ENCODE results near the gene PPM1L. TPM values are rescaled to one million over a fixed set of nuclear protein-coding genes. Genes with fewer than 3 reads are reported as not detected.
A peak's percentile ranks its signal among the peaks of the same experiment; 100 is the strongest.

PPM1L gene
- total RNA-seq, 1 experiment from 2014 or later, result 3.2 TPM

DNA sequence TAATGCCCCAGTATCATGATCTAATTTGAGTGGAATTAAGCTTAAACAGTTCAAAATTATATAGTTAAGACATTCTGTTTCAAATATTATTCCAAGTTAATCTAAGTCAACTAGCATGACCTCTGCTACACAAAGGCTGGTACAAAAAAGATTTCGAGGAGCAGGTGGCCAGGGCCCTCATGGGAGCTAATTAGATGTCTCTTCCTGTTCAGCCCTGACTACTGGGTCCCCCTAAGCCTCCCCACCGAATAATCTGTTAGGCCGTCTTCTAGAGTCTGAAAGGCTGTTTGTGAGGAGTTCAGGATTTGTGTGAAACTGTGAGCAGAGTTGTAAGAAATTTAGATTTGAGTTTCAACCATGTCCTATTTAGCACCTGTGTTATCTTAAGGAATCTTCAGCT lies 75.4 kb downstream of the PPM1L start:
- Histone ChIP-seq H3K4me3 (ENCODE audit: insufficient read depth, low read depth, low read length) (no peak overlapping the region), H3K27me3 (ENCODE audit: control insufficient read depth, insufficient read depth, low read length) (no peaks in the 10 kb centered on the region), H3K36me3 (replicated peaks; ENCODE audit: control insufficient read depth, insufficient read depth, low read length) (no peaks in the 10 kb centered on the region)
- DNase-seq, result no peak

DNA sequence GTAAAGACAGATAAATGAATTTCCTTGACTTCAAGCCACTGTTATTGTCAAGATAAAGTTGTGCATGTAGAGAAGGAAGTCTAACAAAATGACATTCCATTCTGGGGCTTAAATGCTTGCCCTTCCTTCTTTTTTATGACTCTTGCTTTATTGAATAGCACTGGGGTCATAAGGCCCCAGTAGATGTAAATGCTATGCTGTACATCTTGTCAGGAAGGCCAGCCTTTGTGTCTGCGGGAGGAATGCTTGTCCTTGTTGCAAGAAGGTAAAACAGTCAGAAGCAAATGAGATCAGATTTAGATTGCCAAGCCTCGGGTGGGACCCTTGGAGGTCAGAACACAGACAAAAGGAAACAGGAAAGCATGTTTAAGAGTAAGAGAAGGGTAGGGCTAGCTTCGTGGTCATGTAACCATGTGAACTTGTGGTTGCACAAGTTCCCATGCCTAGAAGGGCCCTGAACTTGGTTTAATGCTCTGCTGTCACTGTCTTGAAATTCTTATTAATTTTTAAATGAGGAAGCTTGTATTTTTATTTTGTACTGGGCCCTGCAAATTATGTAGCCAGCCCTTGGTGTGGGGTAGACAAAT lies 81.5 kb downstream of the PPM1L start:
- DNase-seq, result no peak
- Histone ChIP-seq H3K27me3 (ENCODE audit: control insufficient read depth, insufficient read depth, low read length) (no peaks in the 10 kb centered on the region), H3K36me3 (replicated peaks; ENCODE audit: control insufficient read depth, insufficient read depth, low read length) (no peaks in the 10 kb centered on the region), H3K4me3 (ENCODE audit: insufficient read depth, low read depth, low read length) (no peak overlapping the region)

DNA sequence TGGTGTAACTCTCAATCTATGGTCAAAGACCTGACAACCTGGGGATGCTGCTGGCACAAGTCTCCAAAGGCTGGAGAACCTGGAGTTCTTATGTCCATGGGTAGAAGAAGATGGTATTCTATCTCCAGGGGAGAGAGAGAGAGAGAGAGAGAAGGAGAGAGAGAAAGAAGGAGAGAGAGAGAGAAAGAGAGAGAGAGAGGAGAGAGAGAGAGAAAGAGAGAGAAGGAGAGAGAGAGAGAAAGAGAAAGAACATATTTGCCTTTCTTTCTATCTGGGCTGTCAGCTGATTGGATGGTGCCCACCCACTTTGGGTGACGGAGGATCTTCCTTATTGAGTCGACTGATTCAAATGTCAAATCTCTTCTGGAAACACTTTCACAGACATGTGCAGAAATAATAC lies 84.6 kb downstream of the PPM1L start:
- DNase-seq, result no peak

DNA sequence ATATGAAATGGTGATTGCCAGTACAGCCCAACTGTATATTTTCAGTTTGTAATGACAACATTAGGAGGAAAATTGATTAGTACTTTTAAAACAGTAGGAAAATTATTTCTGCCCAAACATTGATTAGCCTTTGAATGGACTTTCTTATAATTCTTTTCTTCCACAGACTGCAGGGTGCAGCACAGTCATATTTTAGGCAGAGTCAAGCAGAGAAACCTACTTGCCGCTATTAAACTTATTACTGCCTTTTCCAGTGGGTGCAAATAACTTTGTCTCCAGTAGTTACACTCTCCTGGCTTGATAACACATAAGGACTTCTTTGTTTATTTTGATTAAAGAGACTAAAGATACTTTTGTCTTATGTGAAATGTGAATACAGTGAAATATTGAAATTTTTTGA lies 85.4 kb downstream of the PPM1L start:
- H3K4me3 ChIP-seq (ENCODE audit: insufficient read depth, low read depth, low read length), result no peak overlapping the region
- no peak for DNase-seq
- no peaks in the 10 kb centered on the region for H3K36me3 ChIP-seq (replicated peaks; ENCODE audit: control insufficient read depth, insufficient read depth, low read length)
- no peaks in the 10 kb centered on the region for H3K27me3 ChIP-seq (ENCODE audit: control insufficient read depth, insufficient read depth, low read length)

More for the DNA sequence above, 84.6 kb downstream of the PPM1L start:
- H3K36me3 ChIP-seq (replicated peaks; ENCODE audit: control insufficient read depth, insufficient read depth, low read length), result no peaks in the 10 kb centered on the region
- H3K27me3 ChIP-seq (ENCODE audit: control insufficient read depth, insufficient read depth, low read length), result no peaks in the 10 kb centered on the region
- no peak overlapping the region for H3K4me3 ChIP-seq (ENCODE audit: insufficient read depth, low read depth, low read length)

DNA sequence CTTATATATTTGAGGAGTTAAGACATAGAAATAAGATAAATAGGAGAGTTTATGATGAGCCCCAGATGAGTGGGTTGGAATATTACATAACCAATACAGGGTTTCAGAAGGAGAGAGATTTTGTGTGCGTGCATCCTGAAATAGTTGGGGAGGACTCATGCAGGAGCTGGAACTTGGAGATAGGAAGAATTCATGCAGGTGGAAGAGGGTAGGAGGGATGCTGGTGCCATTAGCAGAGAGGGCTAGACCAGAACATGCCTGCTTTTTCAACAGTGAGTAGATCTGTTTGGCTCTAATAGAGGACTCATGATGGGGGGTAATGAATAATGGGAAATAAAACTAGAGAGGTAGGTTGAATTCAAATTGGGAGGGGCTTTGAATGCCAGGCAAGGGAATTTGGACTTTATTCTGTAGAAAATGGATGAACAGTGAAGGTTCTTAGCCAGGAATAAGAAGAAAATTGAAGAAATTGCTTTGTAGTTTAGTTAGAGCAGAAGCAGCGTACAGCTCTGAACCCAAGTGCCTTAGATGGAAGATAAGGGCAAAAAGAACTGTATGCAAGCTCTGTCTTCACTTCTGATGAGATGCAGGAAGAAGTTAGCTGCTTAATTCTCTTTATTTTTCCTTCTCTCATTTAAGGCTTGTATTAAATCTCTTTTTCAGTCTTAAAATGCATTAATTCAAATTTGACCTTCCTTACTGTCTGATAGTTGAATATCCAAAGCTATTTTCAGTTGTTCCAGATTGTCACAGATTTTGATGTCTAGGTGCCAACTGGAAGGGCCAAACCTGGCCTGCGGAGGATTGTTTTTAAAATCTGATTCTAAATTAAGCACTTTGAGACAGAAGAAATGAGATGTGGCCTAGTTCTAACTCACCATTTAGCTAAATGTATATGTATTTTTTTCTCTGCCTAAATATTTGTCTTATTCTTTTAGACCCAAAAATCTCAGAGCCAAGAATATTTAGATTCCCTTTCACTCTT lies 86.3 kb downstream of the PPM1L start:
- Histone ChIP-seq H3K36me3 (replicated peaks; ENCODE audit: control insufficient read depth, insufficient read depth, low read length) (no peaks in the 10 kb centered on the region), H3K27me3 (ENCODE audit: control insufficient read depth, insufficient read depth, low read length) (no peaks in the 10 kb centered on the region), H3K4me3 (ENCODE audit: insufficient read depth, low read depth, low read length) (no peak overlapping the region)
- no peak for DNase-seq

DNA sequence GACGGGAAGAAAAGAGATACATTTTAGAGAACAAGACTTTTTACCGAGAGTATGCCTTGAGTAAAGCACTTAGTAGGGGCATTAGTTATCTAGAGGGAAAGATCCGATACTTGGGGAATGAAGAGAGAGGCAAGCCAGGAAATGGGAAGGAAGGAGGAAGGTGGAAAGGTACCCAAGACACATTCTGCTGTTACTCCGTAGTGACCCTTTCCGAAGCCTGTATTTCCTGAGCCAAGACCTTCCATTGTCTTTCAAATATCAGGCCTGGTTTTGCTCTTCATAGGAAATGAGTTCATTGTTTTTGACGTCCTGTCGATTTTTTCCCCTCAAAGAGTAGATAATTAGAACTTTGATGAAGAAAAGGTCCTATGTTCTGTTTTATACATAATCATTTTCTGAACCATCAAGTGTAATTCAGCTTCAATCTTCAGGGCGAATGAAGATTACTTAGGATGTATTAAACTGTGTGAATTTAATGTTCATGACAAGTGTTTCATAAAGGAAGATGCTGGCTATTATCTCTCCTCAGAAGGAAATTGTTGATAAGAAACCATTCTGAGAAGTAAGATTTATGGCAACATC lies 95.7 kb downstream of the PPM1L start:
- Histone ChIP-seq H3K36me3 (replicated peaks; ENCODE audit: control insufficient read depth, insufficient read depth, low read length) (no peaks in the 10 kb centered on the region), H3K4me3 (ENCODE audit: insufficient read depth, low read depth, low read length) (no peak overlapping the region), H3K27me3 (ENCODE audit: control insufficient read depth, insufficient read depth, low read length) (no peaks in the 10 kb centered on the region)
- DNase-seq, result no peak

DNA sequence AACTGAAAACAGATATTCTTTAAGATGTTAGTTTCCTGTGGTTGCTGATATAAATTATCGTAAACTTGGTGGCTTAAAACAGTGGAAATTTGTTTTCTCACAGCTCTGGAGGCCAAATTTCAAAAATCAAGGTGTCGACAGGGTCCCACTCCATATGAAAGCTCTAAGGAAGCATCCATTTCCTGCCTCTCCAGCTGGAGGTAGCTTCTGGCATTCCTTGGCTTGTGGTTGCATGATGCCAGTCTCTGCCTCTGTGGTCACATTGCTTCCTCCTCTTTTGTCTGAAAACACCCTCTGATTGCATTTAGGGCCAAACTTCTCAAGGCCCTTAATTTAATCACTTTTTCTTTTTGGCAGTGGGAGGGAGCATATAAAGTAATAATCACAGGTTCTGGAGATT lies 96.8 kb downstream of the PPM1L start:
- DNase-seq, result no peak
- Histone ChIP-seq H3K27me3 (ENCODE audit: control insufficient read depth, insufficient read depth, low read length) (no peaks in the 10 kb centered on the region), H3K4me3 (ENCODE audit: insufficient read depth, low read depth, low read length) (no peak overlapping the region), H3K36me3 (replicated peaks; ENCODE audit: control insufficient read depth, insufficient read depth, low read length) (no peaks in the 10 kb centered on the region)

DNA sequence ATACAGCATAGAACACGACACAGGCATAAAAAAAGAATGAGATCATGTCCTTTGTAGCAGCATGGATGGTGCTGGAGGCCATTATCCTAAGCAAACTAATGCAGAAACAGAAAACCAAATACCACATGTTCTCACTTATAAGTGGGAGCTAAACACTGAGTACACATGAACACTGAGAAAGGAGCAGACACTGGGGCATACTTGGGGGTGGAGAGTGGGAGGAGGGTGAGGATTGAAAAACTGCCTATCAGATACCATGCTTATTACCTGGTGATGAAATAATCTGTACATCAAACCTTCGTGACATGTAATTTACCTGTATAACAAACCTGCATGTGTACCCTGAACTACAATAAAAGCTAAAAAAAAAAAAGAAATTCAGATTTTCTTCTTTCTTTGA lies 100.4 kb downstream of the PPM1L start:
- DNase-seq, result no peak
- Histone ChIP-seq H3K4me3 (ENCODE audit: insufficient read depth, low read depth, low read length) (no peak overlapping the region), H3K36me3 (replicated peaks; ENCODE audit: control insufficient read depth, insufficient read depth, low read length) (no peaks in the 10 kb centered on the region), H3K27me3 (ENCODE audit: control insufficient read depth, insufficient read depth, low read length) (no peaks in the 10 kb centered on the region)

DNA sequence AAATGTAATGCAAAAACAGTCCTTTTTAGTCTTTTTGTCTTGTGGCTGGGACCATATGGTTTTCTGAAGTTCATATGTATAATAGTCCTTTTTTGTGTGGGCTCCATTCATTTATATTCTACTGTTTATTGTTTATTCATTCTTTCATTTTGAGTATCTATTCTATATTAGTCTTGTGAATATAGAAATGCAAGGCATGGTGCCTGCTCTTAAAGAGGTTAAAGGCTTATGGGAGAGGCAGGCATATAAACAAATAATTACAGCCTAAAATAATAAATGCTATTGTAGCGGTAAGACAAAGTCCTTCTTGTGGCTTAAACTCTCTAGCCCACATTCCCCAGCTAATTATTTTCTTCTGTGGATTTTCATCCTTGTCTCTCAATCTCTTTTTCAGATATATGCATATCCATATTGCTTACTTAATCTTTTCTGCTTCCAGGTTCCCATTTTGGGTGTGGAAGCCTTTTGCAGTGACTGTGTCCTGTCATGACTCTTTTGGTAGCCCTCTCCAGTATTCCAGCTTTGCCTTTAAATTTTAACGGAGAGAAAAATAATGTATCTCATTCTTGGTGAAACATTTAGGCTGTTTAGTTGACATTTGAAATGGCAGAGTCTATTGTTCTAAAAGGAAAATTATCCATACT lies 101.6 kb downstream of the PPM1L start:
- no peaks in the 10 kb centered on the region for H3K27me3 ChIP-seq (ENCODE audit: control insufficient read depth, insufficient read depth, low read length)
- no peak overlapping the region for H3K4me3 ChIP-seq (ENCODE audit: insufficient read depth, low read depth, low read length)
- H3K36me3 ChIP-seq (replicated peaks; ENCODE audit: control insufficient read depth, insufficient read depth, low read length), result no peaks in the 10 kb centered on the region
- DNase-seq, result no peak

DNA sequence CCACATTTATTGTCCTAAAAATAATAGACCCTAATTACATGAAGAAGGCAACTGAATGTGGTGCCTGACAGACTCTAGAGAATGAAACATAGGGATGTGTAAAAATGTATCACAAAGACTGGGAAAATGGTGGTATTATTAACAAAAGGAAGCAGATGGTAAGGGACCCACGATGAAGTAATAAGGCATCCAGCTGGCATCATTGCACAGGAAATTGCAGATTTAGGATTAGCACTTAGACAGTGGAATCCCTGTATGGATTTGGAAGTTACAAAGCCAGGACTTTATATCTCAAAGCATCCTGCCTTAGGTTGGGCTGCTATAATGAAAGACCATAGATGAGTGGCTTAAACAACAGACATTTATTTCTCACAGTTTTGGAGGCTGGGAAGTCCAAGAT lies 104.3 kb downstream of the PPM1L start:
- Histone ChIP-seq H3K27me3 (ENCODE audit: control insufficient read depth, insufficient read depth, low read length) (no peaks in the 10 kb centered on the region), H3K36me3 (replicated peaks; ENCODE audit: control insufficient read depth, insufficient read depth, low read length) (no peaks in the 10 kb centered on the region), H3K4me3 (ENCODE audit: insufficient read depth, low read depth, low read length) (no peak overlapping the region)
- no peak for DNase-seq

DNA sequence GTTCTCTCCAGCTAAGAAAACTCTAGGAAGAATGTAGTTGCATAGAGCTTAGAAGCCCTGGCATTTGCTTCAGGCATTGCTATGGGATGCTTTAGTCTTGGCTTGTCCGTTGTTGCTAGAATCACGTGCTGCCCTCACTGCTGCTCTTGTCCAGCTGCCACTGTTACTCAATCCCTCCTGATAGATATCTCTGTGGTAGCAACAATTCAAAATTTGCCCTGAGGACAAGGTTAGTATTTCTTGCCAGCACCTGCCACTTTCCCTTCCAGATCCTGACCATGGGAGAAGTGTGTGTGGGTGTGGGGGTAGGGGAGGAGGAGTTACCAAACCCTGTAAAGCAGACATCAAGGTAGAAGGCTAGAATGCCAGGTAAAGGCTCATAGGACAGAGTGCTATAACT lies 113.8 kb downstream of the PPM1L start:
- no peaks in the 10 kb centered on the region for H3K36me3 ChIP-seq (replicated peaks; ENCODE audit: control insufficient read depth, insufficient read depth, low read length)
- DNase-seq, result no peak
- no peaks in the 10 kb centered on the region for H3K27me3 ChIP-seq (ENCODE audit: control insufficient read depth, insufficient read depth, low read length)
- no peak overlapping the region for H3K4me3 ChIP-seq (ENCODE audit: insufficient read depth, low read depth, low read length)

DNA sequence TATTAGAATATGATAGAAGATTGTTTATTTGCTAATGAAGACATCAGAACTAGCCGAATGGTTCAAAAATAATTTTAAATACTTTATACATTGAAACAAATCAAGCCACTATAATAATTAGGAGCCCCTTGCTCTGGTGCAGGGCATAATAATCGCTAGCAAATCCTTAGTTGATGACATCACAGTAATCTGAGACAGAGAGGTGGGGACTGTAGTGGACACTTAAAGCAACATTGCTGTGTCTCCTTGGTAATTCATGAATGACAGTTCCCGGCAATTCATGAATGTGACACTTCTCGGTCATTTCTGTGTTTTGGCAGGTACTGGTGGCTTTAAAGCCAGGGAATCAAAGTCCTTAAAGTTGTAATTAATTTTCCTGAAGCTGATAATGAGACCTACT lies 114.3 kb downstream of the PPM1L start:
- Histone ChIP-seq H3K36me3 (replicated peaks; ENCODE audit: control insufficient read depth, insufficient read depth, low read length) (no peaks in the 10 kb centered on the region), H3K4me3 (ENCODE audit: insufficient read depth, low read depth, low read length) (no peak overlapping the region), H3K27me3 (ENCODE audit: control insufficient read depth, insufficient read depth, low read length) (no peaks in the 10 kb centered on the region)
- DNase-seq, result peak; percentile 4

DNA sequence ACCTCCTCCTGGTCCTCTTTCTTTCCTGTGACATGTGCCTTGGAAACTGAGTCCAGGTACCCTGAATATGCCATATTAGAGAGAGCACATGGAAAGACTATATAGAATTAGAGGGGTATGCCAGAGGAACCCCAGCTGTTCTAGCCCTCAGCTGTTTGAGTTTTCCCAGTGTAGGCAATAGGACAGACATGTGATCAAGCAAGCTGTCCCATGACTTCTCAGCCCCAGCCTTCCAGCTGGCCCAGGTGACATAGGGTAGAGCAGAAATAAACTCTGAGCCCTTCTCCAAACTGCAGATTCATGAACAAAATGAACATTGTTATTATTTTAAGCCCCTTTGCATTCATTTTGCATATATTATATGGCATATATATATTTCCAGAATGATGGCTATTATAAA lies 118.7 kb downstream of the PPM1L start:
- no peak for DNase-seq
- H3K4me3 ChIP-seq (ENCODE audit: insufficient read depth, low read depth, low read length), result no peak overlapping the region

DNA sequence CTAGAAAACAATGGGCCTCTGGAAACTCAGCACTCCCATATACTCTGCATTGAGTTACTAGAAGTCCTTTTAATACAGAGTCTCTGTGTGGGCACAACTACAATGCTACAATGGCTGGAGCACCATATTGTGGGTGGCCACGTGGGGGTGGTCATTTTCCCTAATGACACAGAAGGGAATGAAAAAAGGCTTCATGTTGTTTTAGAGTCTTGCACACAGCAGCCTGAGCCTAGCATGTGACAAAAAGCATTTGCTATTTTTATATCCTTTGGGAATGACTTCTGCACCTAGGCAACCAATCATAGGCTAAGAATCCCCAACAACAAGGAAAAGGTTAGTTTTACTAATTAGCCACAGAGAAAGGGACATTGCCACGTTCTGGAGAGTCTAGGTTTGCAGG lies 120.6 kb downstream of the PPM1L start:
- no peak overlapping the region for H3K4me3 ChIP-seq (ENCODE audit: insufficient read depth, low read depth, low read length)
- no peaks in the 10 kb centered on the region for H3K36me3 ChIP-seq (replicated peaks; ENCODE audit: control insufficient read depth, insufficient read depth, low read length)
- no peaks in the 10 kb centered on the region for H3K27me3 ChIP-seq (ENCODE audit: control insufficient read depth, insufficient read depth, low read length)
- no peak for DNase-seq

More for the DNA sequence above, 118.7 kb downstream of the PPM1L start:
- H3K27me3 ChIP-seq (ENCODE audit: control insufficient read depth, insufficient read depth, low read length), result no peaks in the 10 kb centered on the region
- H3K36me3 ChIP-seq (replicated peaks; ENCODE audit: control insufficient read depth, insufficient read depth, low read length), result no peaks in the 10 kb centered on the region

DNA sequence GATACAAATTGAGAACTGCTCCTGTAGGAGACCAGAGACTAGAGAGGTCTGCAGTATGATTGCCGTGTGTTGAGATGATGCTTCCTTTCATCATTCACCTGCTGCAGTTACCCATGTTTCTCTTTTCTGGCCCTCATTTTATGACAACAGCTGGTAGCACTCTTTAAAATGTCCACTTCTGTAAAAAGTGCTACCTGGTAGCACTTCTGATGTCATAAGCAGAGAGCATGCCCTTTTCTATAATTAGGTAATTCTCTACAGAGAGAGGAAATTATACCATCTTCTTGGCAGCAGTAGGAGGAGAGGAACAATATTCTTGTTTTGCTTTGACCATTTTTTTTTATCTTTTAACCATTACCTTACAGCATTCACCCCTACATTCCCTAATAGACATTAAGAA lies 123.8 kb downstream of the PPM1L start:
- Histone ChIP-seq H3K4me3 (ENCODE audit: insufficient read depth, low read depth, low read length) (no peak overlapping the region), H3K27me3 (ENCODE audit: control insufficient read depth, insufficient read depth, low read length) (no peaks in the 10 kb centered on the region), H3K36me3 (replicated peaks; ENCODE audit: control insufficient read depth, insufficient read depth, low read length) (no peaks in the 10 kb centered on the region)
- no peak for DNase-seq
